ENCODE results near the gene AP5B1. TPM values are rescaled to one million over a fixed set of nuclear protein-coding genes. Genes with fewer than 3 reads are reported as not detected.

The AP5B1 gene
- total RNA-seq, 1 experiment from 2014 or later: 19.7 TPM

DNA sequence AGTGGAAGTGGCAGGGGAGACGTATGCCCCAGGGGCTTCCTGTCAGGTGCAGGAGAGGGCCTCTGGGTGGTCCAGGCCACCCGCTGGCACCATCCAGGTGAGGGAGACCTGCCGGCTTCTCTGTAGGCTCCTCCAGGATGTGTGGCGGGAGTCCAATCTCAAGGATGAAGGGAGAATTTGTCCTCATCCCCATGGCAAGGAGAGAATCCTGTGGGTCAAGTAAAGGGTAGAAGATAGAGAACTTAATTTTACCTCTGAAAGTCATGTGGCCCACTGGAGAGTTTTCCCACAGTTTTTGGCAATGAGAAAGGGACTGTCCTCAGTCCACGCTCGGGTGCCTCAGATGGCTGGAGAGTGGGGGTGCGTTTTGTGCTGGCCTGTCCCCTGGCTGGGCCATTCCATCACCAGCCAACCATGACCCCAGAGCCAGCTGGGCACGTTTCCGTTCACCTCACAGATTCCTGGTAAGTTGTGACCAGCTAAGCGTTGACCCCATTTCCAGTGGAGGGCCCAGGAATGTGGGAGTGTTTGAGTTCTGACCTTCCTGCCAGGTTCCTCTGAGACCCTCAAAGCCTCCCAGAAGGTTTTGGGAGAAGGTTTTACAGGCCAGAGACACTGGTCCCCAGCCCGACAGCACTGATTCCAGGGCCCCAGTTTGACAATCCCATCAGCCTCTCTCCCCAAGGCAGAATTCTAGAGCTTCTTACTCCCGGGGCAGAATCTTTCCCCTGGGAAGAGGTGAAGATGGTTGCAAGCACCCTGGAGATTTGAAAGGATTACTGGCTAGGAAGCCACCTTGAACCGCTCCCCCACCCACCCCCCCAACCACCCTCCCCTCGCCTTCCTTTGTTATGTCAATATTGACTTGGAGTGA is 8.7 kb upstream of the AP5B1 start:
- no peak for DNase-seq (ENCODE audit: low read depth, low spot score)
- in situ Hi-C loops (cut with HindIII; ENCODE audit: low pct_unique_long_range_greater_than_20kb, low sequenced_read_pairs): no loop called here

DNA sequence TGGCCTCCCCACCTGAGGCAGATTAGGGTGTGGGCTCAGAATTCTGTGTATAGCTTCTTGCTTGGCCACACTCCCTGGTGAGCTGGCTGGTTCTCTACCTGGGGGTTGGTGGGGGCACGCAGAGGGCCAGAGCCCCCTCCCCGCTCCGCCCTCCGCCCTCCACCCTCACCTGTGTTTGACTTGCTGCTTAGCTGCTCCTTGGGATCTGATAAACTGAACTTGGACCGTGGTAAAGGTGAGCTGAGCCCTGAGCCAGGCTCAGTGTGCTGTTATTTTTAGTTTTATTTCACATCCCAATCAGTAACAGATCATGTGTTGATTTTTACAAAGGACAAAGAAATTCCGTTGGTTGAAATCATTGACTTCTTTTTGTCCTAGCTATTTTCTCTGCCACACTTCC is 8.0 kb upstream of the AP5B1 start:
- DNase-seq (ENCODE audit: low read depth, low spot score): no peak
- in situ Hi-C loops (cut with HindIII; ENCODE audit: low pct_unique_long_range_greater_than_20kb, low sequenced_read_pairs): no loop called here

DNA sequence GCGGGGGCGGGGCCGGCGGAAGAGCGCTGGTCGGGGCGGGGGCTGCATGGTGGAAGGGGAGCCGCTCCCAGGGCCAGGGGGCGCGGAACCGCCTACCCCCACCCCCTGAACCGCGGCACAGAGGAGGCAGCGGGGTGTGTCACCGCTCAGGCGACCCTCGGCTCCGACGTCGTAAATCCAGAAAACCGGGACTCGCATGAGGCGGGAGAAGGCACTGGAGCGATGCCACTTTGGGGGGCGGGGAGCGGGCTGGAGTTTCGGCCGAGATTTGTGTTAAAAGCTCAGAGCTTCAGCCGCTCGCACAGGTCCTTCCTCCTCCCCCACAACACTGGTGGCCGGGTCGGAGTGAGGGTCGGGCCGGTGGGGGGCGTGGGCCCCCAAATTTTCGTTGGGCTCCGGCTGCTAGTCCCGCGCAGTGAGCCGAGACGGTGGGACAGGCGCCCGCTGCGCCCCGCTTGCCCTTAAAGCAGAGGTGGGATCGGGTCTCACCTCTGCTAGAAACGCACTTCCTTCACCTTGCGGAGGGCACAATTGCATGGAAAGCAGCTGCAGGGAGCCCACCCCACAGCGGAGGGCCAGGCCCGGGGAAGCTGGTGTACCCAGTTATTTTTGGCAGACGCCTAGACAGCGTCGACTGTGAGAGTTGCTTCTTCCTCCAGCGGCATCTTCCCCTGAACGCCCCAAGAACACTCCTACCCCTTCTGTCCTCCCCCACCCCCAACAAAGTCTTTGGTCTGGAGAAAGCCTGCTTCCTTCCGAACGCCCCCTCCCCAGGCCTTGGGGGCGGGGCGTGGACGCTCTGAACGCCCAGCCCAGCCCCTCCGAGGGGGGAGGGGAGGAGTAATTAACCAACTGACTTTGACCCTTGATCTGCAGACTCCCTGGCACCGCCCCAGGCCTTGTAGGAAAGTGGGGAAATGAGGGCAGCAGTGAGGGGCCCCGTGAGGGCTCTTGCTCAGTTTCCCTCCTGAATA is 7.2 kb upstream of the AP5B1 start:
- in situ Hi-C loops (cut with HindIII; ENCODE audit: low pct_unique_long_range_greater_than_20kb, low sequenced_read_pairs): no loop called here
- DNase-seq (ENCODE audit: low read depth, low spot score): no peak

DNA sequence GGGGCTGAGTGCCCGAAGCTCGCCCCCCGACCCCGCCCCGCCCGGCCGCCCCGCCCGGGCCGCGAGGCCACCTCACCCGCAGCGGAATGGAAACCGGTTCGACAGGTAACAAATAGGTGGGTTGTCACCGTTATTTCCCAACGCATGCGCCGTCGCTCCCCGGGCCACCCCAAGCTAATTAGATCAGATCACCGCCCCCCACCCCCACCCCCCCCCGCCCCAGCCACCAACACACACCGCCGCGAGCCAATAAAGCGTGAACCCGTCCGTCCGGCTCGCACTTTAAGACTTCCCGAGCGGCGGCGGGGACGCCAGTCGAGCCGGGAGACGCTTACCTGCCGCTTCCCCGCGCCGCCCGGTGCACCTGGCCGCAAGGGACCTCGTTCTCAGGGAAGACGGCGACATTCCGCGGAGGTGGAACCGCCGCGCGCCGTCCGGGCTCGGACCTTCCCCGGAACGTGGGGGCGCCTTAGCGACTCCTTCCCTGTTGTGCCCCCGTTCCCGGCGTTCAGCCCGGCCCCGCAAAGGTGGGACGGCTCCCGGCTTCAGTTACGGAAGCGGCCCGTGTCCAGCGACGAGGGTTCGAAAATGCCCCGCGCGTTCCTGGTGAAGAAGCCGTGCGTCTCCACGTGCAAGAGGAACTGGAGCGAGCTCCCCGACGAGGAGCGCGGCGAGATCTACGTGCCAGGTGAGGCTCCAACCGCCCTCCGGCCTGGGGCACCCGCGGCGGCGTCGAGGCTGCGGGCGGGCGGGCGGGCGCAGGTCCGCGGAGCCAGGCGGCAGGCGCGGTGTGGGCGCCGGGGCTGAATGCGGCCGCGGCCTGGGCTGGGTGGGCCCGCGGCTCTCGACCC is 6.2 kb upstream of the AP5B1 start, which contains the start of gene OVOL1:
Gene OVOL1, plus strand, starts transcription at position 278 of the 851 bp plus-strand sequence. Its CDS starts 311 bp downstream, at position 589.
- no peak for DNase-seq (ENCODE audit: low read depth, low spot score)
- in situ Hi-C loops (cut with HindIII; ENCODE audit: low pct_unique_long_range_greater_than_20kb, low sequenced_read_pairs): no loop called here

DNA sequence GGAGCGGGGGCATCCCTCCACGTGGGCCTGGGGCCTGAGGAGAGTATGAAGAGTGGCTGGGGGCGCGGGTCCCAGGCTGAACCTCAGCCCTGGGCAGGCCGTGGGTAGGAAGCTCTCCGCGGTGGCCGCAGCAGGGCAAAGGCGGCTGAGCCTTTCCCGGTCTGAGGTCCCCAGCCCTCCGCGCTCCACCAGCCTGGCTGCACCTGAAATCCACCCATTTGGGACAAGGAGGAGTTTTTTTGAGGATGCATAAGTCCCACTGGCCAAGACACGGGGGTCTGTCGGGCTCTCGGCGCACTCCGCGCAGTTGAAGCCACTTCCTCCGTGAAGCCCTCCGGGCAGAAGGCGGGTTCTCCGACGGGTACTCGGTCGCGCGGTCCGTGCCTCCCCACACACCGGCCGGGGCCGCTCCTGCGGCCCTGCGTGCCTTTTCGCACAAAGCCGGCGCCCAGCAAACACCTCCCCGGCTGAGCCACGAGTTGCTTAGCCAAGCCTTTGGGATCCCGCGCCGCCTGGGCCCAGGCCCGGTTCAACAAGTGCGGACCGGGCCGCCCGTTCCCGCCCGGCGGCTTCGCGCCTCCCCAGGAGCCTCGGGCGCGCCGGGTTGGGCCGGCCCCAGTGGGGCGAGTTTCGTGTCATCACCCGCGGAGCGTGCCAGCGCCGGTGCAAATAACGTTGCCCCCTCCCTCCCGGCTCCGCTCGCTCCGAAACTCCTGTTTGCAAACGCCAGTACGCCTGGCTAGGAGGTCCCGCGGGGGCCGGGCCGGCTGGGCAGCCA is 5.4 kb upstream of the AP5B1 start:
- DNase-seq (ENCODE audit: low read depth, low spot score): no peak
- in situ Hi-C loops (cut with HindIII; ENCODE audit: low pct_unique_long_range_greater_than_20kb, low sequenced_read_pairs): no loop called here

DNA sequence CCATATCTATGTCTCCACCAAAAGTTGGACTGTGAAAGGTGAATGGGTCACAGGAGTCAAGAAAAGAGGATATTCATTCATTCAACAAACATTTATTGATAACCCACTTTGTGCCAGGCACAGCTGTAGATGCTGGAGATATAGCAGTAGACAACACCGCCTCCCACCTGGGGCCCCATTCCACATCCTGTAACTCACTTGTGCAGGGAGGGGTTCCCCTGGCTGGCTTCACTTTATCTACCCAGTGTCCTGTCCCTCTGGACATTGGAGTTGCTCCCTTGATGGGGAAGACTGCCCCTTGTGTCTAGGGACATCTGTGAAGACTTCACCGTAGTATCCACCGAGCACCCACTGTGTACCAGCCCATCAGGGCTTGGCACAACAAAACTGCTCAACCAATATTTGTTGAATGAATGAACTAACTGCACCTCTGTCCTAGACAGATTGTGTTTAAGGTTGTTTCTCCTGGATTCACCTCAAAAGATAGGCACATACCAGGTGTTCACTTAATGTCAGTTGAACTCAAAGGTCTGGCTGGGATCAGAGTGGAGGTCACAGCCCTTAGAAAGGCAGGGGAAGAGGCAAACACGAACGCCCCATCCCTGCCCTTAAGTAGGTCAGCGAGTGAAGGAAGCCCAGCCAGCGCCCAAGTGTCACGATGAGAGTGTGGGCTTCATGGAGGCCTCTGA is 4.7 kb upstream of the AP5B1 start:
- DNase-seq (ENCODE audit: low read depth, low spot score): no peak
- in situ Hi-C loops (cut with HindIII; ENCODE audit: low pct_unique_long_range_greater_than_20kb, low sequenced_read_pairs): no loop called here

DNA sequence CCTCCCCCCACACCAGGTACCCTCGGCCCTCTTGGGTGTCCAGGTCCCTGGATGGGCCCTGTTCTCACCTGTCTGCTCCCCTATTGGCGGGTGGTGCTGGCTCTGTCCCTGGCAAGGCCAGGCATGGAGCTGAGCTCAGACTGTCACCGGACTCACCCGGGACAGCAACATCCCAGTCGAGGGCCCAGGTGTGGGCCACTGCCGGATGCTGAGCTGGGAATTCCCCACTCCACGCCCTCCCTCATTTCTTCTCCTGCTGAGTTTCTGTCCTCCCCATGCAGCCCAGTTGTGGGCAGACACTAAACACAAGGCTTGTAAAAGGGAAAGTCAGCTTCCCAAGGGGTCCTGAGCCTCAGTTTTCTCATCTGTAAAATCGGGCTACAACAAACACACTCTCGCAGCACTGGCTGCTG is 2.0 kb upstream of the AP5B1 start:
- DNase-seq (ENCODE audit: low read depth, low spot score): no peak
- in situ Hi-C loops (cut with HindIII; ENCODE audit: low pct_unique_long_range_greater_than_20kb, low sequenced_read_pairs): no loop called here

DNA sequence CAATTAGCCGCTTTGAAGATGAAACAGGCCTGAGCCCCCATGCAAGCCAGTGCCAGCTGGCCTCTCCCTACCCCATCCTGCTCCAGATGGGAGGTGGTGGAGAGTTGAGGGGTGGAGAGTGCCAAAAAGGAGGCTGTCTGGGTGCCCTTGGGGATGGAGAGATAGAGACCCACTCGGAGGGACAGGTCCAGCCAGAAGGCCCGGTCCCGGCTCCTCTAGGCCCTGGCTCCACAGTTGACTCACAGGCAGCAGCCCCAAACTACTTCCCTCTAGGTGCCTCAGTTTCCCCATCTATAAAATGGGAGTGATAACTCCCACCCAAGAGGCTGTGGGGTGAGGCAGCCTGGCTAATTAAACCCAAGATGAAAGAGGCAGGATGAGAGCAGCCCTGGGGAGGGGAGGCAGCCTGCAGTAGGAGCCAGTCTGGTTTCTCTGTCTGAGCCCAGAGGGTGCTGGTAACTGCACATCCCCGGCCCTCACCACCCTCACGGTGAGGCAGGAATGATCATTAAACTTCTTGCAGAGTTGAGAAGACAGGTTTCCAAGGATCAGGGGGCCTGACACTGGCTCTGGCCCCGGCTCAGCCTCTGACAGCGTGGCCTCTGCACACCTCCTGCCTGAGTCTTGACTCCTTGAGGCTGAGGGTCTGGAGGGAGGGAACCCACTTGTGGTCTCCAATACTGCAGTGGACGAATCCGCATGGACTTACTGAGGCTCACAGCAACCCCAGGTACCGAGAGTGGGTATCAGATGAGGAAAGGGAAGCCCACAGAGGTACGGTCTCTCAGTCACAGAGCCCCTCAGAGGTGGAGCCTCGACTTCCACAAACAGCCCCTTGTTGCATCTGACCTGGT is 1.4 kb upstream of the AP5B1 start:
- in situ Hi-C loops (cut with HindIII; ENCODE audit: low pct_unique_long_range_greater_than_20kb, low sequenced_read_pairs): no loop called here

DNA sequence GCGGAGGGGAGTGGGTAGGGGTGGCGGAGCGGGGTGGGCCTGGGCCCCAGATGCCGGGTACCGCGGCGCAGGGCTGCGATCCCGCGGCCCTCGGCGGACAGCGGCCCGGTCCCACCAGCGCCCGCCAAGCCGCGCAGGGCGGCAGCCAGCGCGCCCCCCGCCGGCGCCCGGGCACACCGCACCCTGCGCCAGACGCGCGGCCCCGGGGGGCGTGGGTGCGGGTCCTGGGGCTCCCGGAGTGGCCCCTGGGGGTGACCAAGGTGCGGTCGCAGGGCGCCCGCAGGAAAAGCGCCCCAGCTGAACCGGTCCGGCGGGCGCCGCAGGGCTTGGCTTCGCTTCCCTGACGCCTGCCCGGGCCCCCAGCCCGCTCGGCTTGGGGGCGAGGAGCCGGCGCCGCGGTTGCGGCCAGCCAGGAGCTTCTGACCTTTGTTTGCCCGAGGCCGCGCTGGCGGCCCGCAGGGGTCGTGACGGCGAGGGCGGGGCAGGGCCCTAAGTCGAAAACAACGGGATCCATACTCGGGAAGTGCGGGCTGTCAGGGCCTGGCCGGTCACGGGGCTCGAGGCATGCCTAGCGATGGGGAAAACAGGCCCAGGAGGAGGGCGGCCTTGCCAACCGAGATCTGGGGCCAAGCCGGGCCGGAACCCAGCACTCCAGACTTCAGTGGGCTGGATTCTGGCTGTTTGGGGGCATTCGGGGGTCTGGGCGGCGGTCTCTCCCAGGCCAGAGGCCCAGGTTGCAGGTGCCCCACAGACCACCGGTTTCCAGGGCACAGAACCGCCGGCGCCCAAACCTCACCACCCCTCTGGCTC is 581 bp upstream of the AP5B1 start:
- DNase-seq (ENCODE audit: low read depth, low spot score): no peak
- in situ Hi-C loops (cut with HindIII; ENCODE audit: low pct_unique_long_range_greater_than_20kb, low sequenced_read_pairs): no loop called here

More for the DNA sequence above, 1.4 kb upstream of the AP5B1 start:
- DNase-seq (ENCODE audit: low read depth, low spot score): no peak

DNA sequence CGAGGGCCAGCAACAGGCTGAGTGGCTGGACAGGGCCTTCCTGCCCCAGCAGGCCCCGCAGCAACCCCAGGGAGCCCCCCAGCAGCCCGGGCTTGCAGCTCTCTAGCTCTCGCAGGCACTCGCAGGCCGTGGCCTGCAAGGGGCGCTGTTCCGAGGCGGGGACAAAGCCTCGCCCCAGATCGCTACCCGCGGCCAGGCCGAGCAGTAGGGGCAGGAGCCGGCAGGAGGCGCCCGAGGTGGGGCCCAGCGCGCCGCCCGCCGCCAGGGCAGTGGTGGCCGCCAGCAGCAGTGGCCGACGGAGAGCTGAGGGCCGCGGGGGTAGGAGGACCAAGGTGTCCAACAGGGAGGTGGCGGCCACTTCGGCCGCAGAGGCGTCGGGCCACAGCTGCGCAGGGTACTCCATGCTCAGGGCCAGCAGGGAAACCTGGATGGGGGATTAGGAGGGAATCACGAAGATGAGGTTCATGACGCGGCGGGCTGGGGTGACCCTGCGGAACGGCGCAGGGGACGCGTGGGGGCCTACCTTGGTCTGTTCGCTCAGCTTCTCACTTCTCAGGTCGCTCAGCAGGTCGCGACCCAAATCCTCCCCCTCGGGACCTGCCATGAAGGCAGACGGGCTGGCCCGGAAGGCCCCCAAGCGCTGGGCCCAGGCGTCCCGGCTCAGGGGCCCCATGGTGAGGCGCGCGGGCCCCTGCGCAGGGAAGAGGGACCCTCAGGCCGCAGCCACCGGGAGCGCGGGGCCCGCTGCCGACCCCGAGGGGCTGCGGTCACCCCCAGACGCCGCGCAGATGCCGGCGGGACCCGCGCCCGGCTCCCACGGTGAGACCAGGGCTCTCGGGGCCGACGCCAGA is 632 bp downstream of the AP5B1 start:
- in situ Hi-C loops (cut with HindIII; ENCODE audit: low pct_unique_long_range_greater_than_20kb, low sequenced_read_pairs): no loop called here

DNA sequence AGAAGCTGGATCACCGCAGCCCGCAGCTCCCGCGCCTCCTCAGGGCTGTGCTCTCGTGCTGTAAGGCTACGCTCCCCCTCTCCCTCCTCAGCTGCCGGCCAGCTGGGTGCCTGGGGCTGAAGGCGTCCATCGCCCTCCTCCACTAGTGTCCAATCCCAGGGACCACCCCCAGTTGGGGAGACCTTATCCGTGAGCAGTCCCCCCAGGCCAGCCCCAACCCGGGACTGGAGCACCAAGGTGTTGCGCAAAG is 1.2 kb downstream of the AP5B1 start:
- in situ Hi-C loops (cut with HindIII; ENCODE audit: low pct_unique_long_range_greater_than_20kb, low sequenced_read_pairs): no loop called here
- no peak for DNase-seq (ENCODE audit: low read depth, low spot score)

More for the DNA sequence above, 632 bp downstream of the AP5B1 start:
- peak; percentile 77 for DNase-seq (ENCODE audit: low read depth, low spot score)

DNA sequence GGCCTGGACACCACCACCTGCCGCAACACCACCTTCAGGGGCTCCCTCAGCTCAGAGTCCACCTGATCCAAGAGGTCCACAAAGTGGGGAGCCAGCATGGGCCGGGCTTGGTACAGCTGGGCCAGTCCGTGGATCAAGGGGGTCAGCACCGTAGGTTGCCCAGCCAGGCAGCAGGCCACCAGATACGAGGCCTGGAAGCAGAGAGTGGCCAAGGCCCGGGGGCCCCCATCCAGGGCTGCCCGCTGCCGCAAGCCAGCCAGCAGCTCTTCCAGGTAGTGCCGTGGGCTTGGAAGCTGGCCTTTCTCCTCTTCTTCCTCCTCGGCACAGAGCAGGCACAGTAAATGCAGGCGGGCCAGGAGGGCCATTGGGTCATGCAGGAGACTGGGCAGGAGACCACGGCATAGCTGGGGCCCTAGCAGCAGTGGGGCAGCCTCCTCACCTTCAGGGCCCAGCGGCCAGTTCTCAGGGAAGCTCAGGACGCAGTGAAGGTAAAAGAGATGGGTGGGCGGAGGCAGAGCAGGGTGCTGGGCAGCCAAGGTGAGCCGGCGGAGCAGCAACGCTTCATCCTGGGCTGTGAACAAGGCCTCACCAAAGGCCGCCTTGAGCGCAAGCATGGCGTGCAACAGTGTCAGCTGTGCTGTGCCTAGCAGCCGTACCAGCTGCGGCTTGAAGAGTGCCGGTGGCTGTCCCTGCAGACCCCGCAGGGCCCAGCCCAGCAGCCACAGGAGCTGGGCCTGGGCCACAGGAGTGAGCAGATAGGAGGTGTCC is 1.7 kb downstream of the AP5B1 start:
- DNase-seq (ENCODE audit: low read depth, low spot score): no peak
- in situ Hi-C loops (cut with HindIII; ENCODE audit: low pct_unique_long_range_greater_than_20kb, low sequenced_read_pairs): no loop called here

DNA sequence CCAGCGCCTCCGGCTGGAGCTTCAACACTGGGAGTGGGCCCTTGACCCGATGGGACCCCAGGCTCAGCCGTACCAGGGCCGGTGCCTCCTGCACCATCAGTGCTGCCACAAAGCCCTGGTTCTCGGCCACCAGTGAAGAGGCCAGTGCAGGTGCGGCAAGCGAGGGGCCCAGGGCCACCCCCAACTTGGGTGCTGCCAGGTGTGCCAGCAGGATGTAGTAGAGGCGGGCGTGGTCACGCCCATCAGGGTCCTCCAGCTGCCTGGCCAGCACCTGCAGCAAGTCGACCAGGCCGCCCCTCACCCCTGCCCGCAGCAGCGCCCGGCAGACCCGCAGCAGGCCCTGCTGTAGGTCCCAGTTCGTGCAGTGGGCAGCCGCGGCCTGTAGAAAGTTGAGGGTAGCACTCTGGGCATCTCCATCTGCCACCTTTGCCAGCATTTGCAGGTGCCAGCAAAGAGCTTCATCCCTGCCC is 2.3 kb downstream of the AP5B1 start:
- in situ Hi-C loops (cut with HindIII; ENCODE audit: low pct_unique_long_range_greater_than_20kb, low sequenced_read_pairs): no loop called here

More for the DNA sequence above, 2.3 kb downstream of the AP5B1 start:
- no peak for DNase-seq (ENCODE audit: low read depth, low spot score)
